PC-9 (cell line): ENCODE measurements around the gene NBPF3.

Experiments used
- EZH2 ChIP-seq: fragments of 200-600 bp; sonication (generic); IDR thresholded peaks from 2 replicates; pipeline ENCODE4 v1.8.0; 2017; ENCODE audit warnings: antibody characterized with exemption, low read depth
- TF ChIP-seq, protein P1 (sequence below): fragments of 200-600 bp; sonication (generic); conservative IDR thresholded peaks from 2 replicates; pipeline ENCODE4 v1.6.1; 2017; ENCODE audit warnings: mixed run types, antibody characterized with exemption, mild to moderate bottlenecking, moderate library complexity

DNA sequence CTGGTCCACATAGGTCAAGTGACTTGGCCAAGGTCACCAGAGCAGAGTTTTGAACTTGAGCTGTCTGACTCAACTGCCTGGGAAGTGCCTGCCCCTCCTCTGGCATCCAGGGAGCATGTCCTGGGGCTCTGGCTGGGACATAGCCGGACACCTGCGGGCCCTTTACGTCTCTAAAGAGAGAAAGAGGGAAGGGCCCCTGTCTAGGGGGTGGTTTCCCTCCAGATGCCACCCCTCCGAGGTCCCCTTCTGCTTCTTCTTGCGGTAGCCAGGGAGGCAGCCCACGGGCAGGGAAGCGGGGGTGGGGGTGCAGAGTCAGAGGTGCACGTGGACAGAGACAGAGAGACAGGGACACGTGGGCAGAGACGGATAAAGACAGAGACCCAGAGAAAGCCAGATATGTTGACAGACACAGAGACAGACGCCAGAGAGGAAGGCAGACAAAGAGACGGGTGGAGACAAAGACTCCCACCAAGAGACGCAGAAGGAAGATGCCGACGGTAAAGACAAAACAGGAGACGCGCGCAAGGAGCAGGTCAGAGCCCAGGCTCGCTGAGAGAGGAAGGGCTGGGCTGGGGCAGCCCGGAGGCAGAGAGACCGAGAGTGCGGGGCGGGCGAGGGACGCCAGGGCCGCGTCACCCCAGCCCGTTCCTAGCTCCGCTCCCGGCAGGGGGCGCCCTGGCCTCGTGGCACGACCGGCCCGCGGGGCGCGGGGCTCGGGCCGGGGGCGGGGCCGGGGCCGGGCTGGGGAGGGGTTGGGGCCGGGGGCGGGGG is 68.8 kb downstream of the NBPF3 start:
- TF ChIP-seq, protein P1, sequence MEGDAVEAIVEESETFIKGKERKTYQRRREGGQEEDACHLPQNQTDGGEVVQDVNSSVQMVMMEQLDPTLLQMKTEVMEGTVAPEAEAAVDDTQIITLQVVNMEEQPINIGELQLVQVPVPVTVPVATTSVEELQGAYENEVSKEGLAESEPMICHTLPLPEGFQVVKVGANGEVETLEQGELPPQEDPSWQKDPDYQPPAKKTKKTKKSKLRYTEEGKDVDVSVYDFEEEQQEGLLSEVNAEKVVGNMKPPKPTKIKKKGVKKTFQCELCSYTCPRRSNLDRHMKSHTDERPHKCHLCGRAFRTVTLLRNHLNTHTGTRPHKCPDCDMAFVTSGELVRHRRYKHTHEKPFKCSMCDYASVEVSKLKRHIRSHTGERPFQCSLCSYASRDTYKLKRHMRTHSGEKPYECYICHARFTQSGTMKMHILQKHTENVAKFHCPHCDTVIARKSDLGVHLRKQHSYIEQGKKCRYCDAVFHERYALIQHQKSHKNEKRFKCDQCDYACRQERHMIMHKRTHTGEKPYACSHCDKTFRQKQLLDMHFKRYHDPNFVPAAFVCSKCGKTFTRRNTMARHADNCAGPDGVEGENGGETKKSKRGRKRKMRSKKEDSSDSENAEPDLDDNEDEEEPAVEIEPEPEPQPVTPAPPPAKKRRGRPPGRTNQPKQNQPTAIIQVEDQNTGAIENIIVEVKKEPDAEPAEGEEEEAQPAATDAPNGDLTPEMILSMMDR, result peak; percentile 35; the same call in 1 of the 2 replicates
- no peak for TF ChIP-seq EZH2
